DND-41 (cell line): Measurements from ENCODE around the gene SPEF2.

Experiments
- ATAC-seq: fragments of 200-7000 bp; cut with Tn5 transposase; 3 replicates; pipeline ENCODE4 v1.9.1; 2021; ENCODE audit warnings: low read depth; ENCODE audit not compliant: insufficient read depth
- DNase-seq: peaks from one replicate; pipeline ENCODE4 v3.0.0-alpha.2; 2020
- H2AFZ ChIP-seq: 2 replicates; pipeline ENCODE4 v1.6.0; 2012; ENCODE audit warnings: low read depth, low read length
- H3K27ac ChIP-seq: 2 replicates; pipeline ENCODE4 v1.5.1; 2012; ENCODE audit warnings: low read length, inconsistent platforms
- H3K27me3 ChIP-seq: fragments of 200-600 bp; sonication (generic); 2 replicates; pipeline ENCODE4 v1.6.0; 2012; ENCODE audit warnings: low read length, mild to moderate bottlenecking, inconsistent platforms; ENCODE audit not compliant: insufficient read depth, poor library complexity
- H3K36me3 ChIP-seq: 2 replicates; pipeline ENCODE4 v1.5.1; 2012; ENCODE audit warnings: low read length, inconsistent platforms; ENCODE audit not compliant: insufficient read depth
- H3K4me1 ChIP-seq: 2 replicates; pipeline ENCODE4 v1.5.1; 2012; ENCODE audit warnings: mild to moderate bottlenecking, low read length; ENCODE audit not compliant: insufficient read depth
- H3K4me2 ChIP-seq: 2 replicates; pipeline ENCODE4 v1.6.0; 2012; ENCODE audit warnings: mild to moderate bottlenecking, moderate library complexity, low read length, inconsistent platforms; ENCODE audit not compliant: insufficient read depth
- H3K4me3 ChIP-seq, 2 experiments: fragments of 200-600 bp in 1 of 2; shearing (Covaris generic) in 1 of 2; 2 replicates each; pipeline ENCODE4 v1.5.1; 2012 to 2016; ENCODE audit warnings: inconsistent platforms in 2 of 2, low read length in 2 of 2, mild to moderate bottlenecking in 2 of 2, low read depth in 1 of 2, moderate library complexity in 1 of 2
- H3K79me2 ChIP-seq: 2 replicates; pipeline ENCODE4 v1.6.0; 2012; ENCODE audit warnings: low read length, inconsistent platforms; ENCODE audit not compliant: insufficient read depth
- H3K9ac ChIP-seq: 2 replicates; pipeline ENCODE4 v1.6.0; 2012; ENCODE audit warnings: low read depth, mild to moderate bottlenecking, inconsistent platforms, low read length, moderate library complexity
- H3K9me3 ChIP-seq: 2 replicates; pipeline ENCODE4 v1.5.1; 2012; ENCODE audit warnings: low read length, moderate library complexity, mild to moderate bottlenecking, inconsistent platforms; ENCODE audit not compliant: insufficient read depth, severe bottlenecking
- H4K20me1 ChIP-seq: 2 replicates; pipeline ENCODE4 v1.6.0; 2012; ENCODE audit warnings: low read length; ENCODE audit not compliant: insufficient read depth
- EZH2 ChIP-seq: IDR thresholded peaks from 3 replicates; pipeline ENCODE4 v1.6.1; 2012; ENCODE audit warnings: borderline replicate concordance, low read depth, mild to moderate bottlenecking, moderate library complexity, low read length, inconsistent platforms; ENCODE audit not compliant: severe bottlenecking
- TF ChIP-seq, protein P1 (sequence below): IDR thresholded peaks from 2 replicates; pipeline ENCODE4 v1.5.1; 2012; ENCODE audit warnings: borderline replicate concordance, low read length, moderate library complexity, mild to moderate bottlenecking; ENCODE audit not compliant: poor library complexity, severe bottlenecking; ENCODE audit errors: extremely low read depth

The SPEF2 gene

DNA sequence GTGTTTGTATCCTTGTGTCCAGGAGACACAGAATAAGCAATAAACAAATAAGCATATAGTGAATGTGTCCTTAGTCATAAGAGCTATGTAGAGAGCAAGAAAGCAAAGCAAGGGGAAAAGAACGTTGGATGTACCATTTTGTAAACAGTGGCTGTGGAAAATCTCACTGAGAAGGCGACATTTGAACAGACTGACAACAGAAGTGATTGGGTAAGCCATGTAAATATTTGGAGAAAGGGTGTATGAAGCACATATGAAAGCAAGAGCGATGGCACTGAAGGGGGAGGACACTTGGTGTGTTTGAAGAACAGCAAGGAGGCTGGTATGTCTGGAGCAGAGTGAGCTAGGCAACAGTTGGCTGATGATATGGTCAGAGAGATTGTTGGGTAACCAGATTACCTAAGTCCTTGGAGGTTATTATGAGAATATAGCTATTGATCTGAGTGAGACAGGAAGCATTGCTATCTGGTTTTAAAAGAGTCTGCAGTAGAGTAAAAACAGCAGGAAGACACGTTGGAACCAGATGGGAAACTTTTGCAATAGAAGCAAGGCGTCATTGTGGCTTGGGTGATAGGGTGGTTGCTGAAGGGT, 123.6 kb downstream of the SPEF2 start:
- Histone ChIP-seq H3K4me3 (no peak overlapping the region), H3K9me3 (no peaks in the 10 kb centered on the region)
- DNase-seq = no peak

DNA sequence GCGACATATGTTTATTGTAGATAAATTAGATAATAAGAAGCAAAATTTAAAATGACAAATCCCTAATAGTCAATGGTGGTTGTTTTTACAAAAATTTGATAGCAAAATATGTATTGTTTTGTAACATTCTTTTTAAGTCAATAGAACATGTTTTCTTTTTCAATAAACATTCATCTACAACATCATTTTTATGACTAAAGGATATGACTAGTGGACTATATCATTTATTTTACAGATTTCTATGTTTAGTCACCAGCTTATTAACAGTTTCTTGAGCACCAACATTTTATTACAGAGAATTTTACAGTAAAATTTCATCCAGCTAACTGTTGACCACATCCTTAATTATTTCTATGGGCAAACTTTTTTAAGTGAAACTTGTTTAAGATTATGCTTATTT, 124.3 kb downstream of the SPEF2 start:
- Histone ChIP-seq H3K9me3 (no peaks in the 10 kb centered on the region), H3K4me2 (no peak overlapping the region), H3K36me3 (no peaks in the 10 kb centered on the region)

More for the DNA sequence above, 123.6 kb downstream of the SPEF2 start:
- no peak for ATAC-seq
- no peaks in the 10 kb centered on the region for H3K27me3 ChIP-seq
- no peak overlapping the region for H3K27ac ChIP-seq
- TF ChIP-seq, protein P1, sequence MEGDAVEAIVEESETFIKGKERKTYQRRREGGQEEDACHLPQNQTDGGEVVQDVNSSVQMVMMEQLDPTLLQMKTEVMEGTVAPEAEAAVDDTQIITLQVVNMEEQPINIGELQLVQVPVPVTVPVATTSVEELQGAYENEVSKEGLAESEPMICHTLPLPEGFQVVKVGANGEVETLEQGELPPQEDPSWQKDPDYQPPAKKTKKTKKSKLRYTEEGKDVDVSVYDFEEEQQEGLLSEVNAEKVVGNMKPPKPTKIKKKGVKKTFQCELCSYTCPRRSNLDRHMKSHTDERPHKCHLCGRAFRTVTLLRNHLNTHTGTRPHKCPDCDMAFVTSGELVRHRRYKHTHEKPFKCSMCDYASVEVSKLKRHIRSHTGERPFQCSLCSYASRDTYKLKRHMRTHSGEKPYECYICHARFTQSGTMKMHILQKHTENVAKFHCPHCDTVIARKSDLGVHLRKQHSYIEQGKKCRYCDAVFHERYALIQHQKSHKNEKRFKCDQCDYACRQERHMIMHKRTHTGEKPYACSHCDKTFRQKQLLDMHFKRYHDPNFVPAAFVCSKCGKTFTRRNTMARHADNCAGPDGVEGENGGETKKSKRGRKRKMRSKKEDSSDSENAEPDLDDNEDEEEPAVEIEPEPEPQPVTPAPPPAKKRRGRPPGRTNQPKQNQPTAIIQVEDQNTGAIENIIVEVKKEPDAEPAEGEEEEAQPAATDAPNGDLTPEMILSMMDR = no peak
- TF ChIP-seq EZH2 = no peak
- no peaks in the 10 kb centered on the region for H3K4me1 ChIP-seq
- H2AFZ ChIP-seq = 0 out of 2 replicates have a peak overlapping the region, but pooled peaks have one; percentile 25
- no peak overlapping the region for H3K9ac ChIP-seq
- H3K79me2 ChIP-seq = no peaks in the 10 kb centered on the region
- H4K20me1 ChIP-seq = no peaks in the 10 kb centered on the region
- H3K36me3 ChIP-seq = no peaks in the 10 kb centered on the region
- H3K4me2 ChIP-seq = no peak overlapping the region

DNA sequence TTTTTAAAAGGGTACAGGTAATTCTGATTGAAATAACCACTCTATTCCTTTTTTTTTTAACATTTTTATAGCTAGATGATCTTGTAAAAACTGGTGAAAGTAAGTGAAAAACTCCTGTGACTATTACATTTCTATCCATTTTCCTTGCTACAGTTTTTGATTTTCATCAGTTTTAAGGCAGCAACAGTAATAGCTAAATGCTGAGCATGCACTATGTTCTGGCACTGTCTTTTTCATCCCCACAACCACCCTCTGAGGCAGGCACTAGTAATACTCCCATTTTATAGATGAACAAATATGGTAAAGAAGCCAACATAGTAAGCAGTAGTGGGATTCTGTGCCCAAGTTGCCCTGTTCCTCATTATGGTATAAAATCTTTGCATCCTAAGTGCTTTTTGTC, 126.0 kb downstream of the SPEF2 start:
- H3K27me3 ChIP-seq = no peaks in the 10 kb centered on the region
- no peaks in the 10 kb centered on the region for H3K4me1 ChIP-seq
- no peaks in the 10 kb centered on the region for H3K9me3 ChIP-seq
- DNase-seq (no peak), ATAC-seq (no peak)
- no peak for TF ChIP-seq EZH2
- TF ChIP-seq, protein P1 = no peak
- H2AFZ ChIP-seq = no peak overlapping the region
- no peak overlapping the region for H3K9ac ChIP-seq
- no peak overlapping the region for H3K4me2 ChIP-seq
- H3K27ac ChIP-seq = no peak overlapping the region
- no peaks in the 10 kb centered on the region for H4K20me1 ChIP-seq
- H3K36me3 ChIP-seq = no peaks in the 10 kb centered on the region
- no peak overlapping the region for H3K4me3 ChIP-seq
- H3K79me2 ChIP-seq = no peaks in the 10 kb centered on the region

More for the DNA sequence above, 124.3 kb downstream of the SPEF2 start:
- Histone ChIP-seq H3K9ac (no peak overlapping the region), H2AFZ (no peak overlapping the region), H3K4me3 (no peak overlapping the region), H3K79me2 (no peaks in the 10 kb centered on the region), H3K27ac (no peak overlapping the region), H3K27me3 (no peaks in the 10 kb centered on the region), H3K4me1 (no peaks in the 10 kb centered on the region), H4K20me1 (no peaks in the 10 kb centered on the region)
- TF ChIP-seq, protein P1 = no peak
- TF ChIP-seq EZH2 = no peak
- DNase-seq = no peak
- ATAC-seq = no peak

DNA sequence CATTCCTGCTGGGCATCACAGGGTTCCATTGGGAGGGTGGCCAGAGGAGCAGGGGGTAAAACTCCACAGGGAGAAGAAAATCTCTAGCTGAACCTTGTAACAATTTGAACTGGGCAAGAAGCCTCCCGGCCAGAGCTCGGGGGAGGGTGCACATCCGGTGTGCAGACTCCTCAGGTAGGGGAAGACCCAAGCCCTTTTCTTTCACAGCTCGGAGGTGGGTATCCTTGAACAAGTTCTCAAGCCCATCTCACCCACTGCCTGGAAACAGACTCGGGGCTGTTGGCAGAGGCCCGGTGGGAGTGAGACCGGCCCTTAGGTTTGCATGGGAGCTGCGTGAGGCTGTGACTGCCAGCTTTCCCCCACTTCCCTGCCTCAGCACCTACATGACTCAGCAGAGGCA, 127.5 kb downstream of the SPEF2 start:
- Histone ChIP-seq H3K27ac (no peak overlapping the region), H3K4me2 (no peak overlapping the region), H3K36me3 (no peaks in the 10 kb centered on the region), H3K79me2 (no peaks in the 10 kb centered on the region), H4K20me1 (no peaks in the 10 kb centered on the region), H3K9me3 (no peaks in the 10 kb centered on the region), H2AFZ (no peak overlapping the region), H3K27me3 (no peaks in the 10 kb centered on the region), H3K4me3 (no peak overlapping the region), H3K4me1 (no peaks in the 10 kb centered on the region), H3K9ac (no peak overlapping the region)
- TF ChIP-seq, protein P1 = no peak
- TF ChIP-seq EZH2 = no peak
- no peak for ATAC-seq
- DNase-seq = no peak
